MM.1S (cell line): Measurements from ENCODE around the gene MAP3K2.

Experiments used
- DNase-seq: peaks from one replicate; pipeline ENCODE4 v3.0.0-alpha.2; 2015
- H2AFZ ChIP-seq: fragments of 300-600 bp; sonication (generic); 2 replicates; pipeline ENCODE4 v1.6.0; 2016; ENCODE audit warnings: antibody characterized with exemption, low read length
- H3F3A ChIP-seq: fragments of 300-600 bp; sonication (generic); 2 replicates; pipeline ENCODE4 v1.6.1; 2016; ENCODE audit warnings: mild to moderate bottlenecking, antibody characterized with exemption, low read length, moderate library complexity, mixed read lengths; ENCODE audit not compliant: insufficient read depth
- H3K27ac ChIP-seq: fragments of 300-600 bp; sonication (generic); 2 replicates; pipeline ENCODE4 v1.5.1; 2016; ENCODE audit warnings: mild to moderate bottlenecking, low read length
- H3K27me3 ChIP-seq: fragments of 300-600 bp; sonication (generic); replicated peaks from 2 replicates; pipeline ENCODE4 v1.6.0; 2016; ENCODE audit warnings: low read length; ENCODE audit not compliant: insufficient read depth
- H3K36me3 ChIP-seq: fragments of 300-600 bp; sonication (generic); replicated peaks from 2 replicates; pipeline ENCODE4 v1.6.1; 2016; ENCODE audit warnings: mild to moderate bottlenecking, low read length, mixed read lengths; ENCODE audit not compliant: insufficient read depth
- H3K4me1 ChIP-seq: fragments of 300-600 bp; sonication (generic); 2 replicates; pipeline ENCODE4 v1.6.1; 2016; ENCODE audit warnings: low read length, mixed read lengths
- H3K4me2 ChIP-seq: fragments of 300-600 bp; sonication (generic); 2 replicates; pipeline ENCODE4 v1.6.0; 2016; ENCODE audit warnings: low read depth, low read length
- H3K4me3 ChIP-seq: fragments of 300-600 bp; sonication (generic); 2 replicates; pipeline ENCODE4 v1.5.1; 2016; ENCODE audit warnings: low read length, mixed read lengths
- H3K79me2 ChIP-seq: fragments of 300-600 bp; sonication (generic); 2 replicates; pipeline ENCODE4 v1.6.1; 2016; ENCODE audit warnings: mixed run types, low read length, mixed read lengths
- H3K9ac ChIP-seq: fragments of 300-600 bp; sonication (generic); 2 replicates; pipeline ENCODE4 v1.6.1; 2016; ENCODE audit warnings: low read length, mixed read lengths
- H3K9me2 ChIP-seq: fragments of 300-600 bp; sonication (generic); replicated peaks from 2 replicates; pipeline ENCODE4 v1.6.1; 2016; ENCODE audit warnings: mild to moderate bottlenecking, low read length, mixed read lengths; ENCODE audit not compliant: insufficient read depth
- H3K9me3 ChIP-seq: fragments of 300-600 bp; sonication (generic); replicated peaks from 2 replicates; pipeline ENCODE4 v1.6.1; 2016; ENCODE audit warnings: mild to moderate bottlenecking, low read length, mixed read lengths; ENCODE audit not compliant: insufficient read depth
- H4K20me1 ChIP-seq: fragments of 300-600 bp; sonication (generic); 2 replicates; pipeline ENCODE4 v1.6.1; 2016; ENCODE audit warnings: mild to moderate bottlenecking, low read length, moderate library complexity, mixed read lengths; ENCODE audit not compliant: insufficient read depth
- EZH2 ChIP-seq: fragments of 300-600 bp; sonication (generic); optimal IDR thresholded peaks from 2 replicates; pipeline ENCODE3; 2017; ENCODE audit warnings: low read depth, mild to moderate bottlenecking, antibody characterized with exemption, low read length, mixed read lengths
- EZH2phosphoT487 ChIP-seq: fragments of 300-600 bp; sonication (generic); IDR thresholded peaks from 2 replicates; pipeline ENCODE4 v1.6.1; 2018; ENCODE audit warnings: antibody characterized with exemption, low read length
- TF ChIP-seq, protein P1 (sequence below): fragments of 300-600 bp; sonication (generic); IDR thresholded peaks from 2 replicates; pipeline ENCODE4 v1.5.1; 2016; ENCODE audit warnings: antibody characterized with exemption, low read length, mixed read lengths

The MAP3K2 gene

GRCh38 chr2:127309468-127309867 is 78.3 kb downstream of the MAP3K2 start:
- no peaks in the 10 kb centered on the region for H3K9me3 ChIP-seq
- H3K27me3 ChIP-seq = no peaks in the 10 kb centered on the region
- H3K36me3 ChIP-seq = peaks cover 2% of the 10 kb centered on the region; the same call in 1 of the 2 replicates
- 0 out of 2 replicates have a peak, but pooled peaks cover 2% of the 10 kb centered on the region for H3F3A ChIP-seq
- H4K20me1 ChIP-seq = no peaks in the 10 kb centered on the region
- TF ChIP-seq, protein P1, sequence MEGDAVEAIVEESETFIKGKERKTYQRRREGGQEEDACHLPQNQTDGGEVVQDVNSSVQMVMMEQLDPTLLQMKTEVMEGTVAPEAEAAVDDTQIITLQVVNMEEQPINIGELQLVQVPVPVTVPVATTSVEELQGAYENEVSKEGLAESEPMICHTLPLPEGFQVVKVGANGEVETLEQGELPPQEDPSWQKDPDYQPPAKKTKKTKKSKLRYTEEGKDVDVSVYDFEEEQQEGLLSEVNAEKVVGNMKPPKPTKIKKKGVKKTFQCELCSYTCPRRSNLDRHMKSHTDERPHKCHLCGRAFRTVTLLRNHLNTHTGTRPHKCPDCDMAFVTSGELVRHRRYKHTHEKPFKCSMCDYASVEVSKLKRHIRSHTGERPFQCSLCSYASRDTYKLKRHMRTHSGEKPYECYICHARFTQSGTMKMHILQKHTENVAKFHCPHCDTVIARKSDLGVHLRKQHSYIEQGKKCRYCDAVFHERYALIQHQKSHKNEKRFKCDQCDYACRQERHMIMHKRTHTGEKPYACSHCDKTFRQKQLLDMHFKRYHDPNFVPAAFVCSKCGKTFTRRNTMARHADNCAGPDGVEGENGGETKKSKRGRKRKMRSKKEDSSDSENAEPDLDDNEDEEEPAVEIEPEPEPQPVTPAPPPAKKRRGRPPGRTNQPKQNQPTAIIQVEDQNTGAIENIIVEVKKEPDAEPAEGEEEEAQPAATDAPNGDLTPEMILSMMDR = no peak
- TF ChIP-seq EZH2phosphoT487 (no peak), EZH2 (no peak)
- H2AFZ ChIP-seq = no peak overlapping the region
- no peak overlapping the region for H3K4me2 ChIP-seq
- no peak overlapping the region for H3K4me3 ChIP-seq
- no peak for DNase-seq
- peaks cover 8% of the 10 kb centered on the region for H3K4me1 ChIP-seq
- no peaks in the 10 kb centered on the region for H3K9me2 ChIP-seq
- no peak overlapping the region for H3K9ac ChIP-seq
- no peaks in the 10 kb centered on the region for H3K79me2 ChIP-seq
- no peak overlapping the region for H3K27ac ChIP-seq

- no peak for TF ChIP-seq EZH2phosphoT487
- no peaks in the 10 kb centered on the region for H3K9me3 ChIP-seq
- H3K4me2 ChIP-seq = no peak overlapping the region
- H3K27me3 ChIP-seq = no peaks in the 10 kb centered on the region
- H3K9me2 ChIP-seq = no peaks in the 10 kb centered on the region
- H3K9ac ChIP-seq = no peak overlapping the region
- H3K27ac ChIP-seq = no peak overlapping the region
- H3K36me3 ChIP-seq = no peaks in the 10 kb centered on the region
- no peaks in the 10 kb centered on the region for H3F3A ChIP-seq
- H2AFZ ChIP-seq = no peak overlapping the region
- peaks cover 4% of the 10 kb centered on the region for H3K4me1 ChIP-seq
- H4K20me1 ChIP-seq = no peaks in the 10 kb centered on the region
- no peak for DNase-seq
- H3K4me3 ChIP-seq = no peak overlapping the region
- H3K79me2 ChIP-seq = no peaks in the 10 kb centered on the region
These were observed 79.1 kb downstream of the MAP3K2 start for GRCh38 chr2:127308586-127309138.

DNA sequence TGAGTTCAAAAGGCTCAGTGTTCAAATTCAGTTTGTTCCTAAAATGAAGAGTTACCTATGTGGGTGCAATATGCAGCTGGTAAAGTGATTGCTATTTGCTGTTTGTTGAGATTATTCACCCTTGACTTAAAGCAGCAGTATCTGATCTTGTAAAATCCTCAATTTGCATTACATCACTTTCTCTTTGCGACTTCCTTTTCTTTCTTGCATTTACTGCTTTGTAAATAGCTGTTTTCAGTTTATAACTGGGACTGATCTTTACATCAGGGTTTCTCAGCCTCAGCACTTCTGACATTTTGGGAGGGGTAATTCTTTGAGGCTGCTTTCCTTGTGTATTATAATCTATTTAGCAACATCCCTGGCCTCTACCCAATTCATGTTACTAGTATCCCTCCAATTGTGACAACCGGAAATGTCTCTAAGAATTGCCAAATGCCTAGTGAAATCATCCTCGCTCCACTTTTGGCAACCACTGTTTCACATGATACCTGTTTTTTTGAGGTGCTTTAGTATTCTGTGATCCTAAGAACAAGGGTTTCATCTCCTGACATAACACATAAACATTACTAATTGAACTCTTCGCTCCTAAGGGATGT is 81.7 kb downstream of the MAP3K2 start:
- no peaks in the 10 kb centered on the region for H3K9me3 ChIP-seq
- no peaks in the 10 kb centered on the region for H4K20me1 ChIP-seq
- H3F3A ChIP-seq = no peaks in the 10 kb centered on the region
- H3K9me2 ChIP-seq = no peaks in the 10 kb centered on the region
- no peak overlapping the region for H3K4me2 ChIP-seq
- TF ChIP-seq EZH2 (no peak), EZH2phosphoT487 (no peak)
- TF ChIP-seq, protein P1 = no peak
- no peaks in the 10 kb centered on the region for H3K27me3 ChIP-seq
- H2AFZ ChIP-seq = no peak overlapping the region
- no peak overlapping the region for H3K27ac ChIP-seq
- no peaks in the 10 kb centered on the region for H3K36me3 ChIP-seq
- no peaks in the 10 kb centered on the region for H3K79me2 ChIP-seq
- no peak for DNase-seq
- no peak overlapping the region for H3K4me3 ChIP-seq
- H3K4me1 ChIP-seq = no peaks in the 10 kb centered on the region
- H3K9ac ChIP-seq = no peak overlapping the region

DNA sequence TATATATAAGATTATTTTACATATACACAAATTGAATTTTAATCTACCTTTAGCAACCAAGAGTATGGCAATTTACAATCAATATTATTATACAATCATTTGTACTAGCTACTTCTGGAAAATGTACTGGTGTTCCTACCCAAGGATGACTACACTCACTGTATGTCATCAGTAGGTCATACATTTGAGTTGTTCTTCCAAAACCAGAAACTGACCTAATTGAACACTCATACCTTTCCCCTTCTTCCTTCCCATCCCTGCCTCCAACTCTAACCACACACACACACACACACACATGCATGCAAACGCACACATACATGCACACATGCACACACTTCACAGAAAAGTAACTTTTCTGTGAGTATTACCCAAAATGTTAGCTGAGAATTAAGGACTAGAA is 85.6 kb downstream of the MAP3K2 start:
- Histone ChIP-seq H3K27me3 (no peaks in the 10 kb centered on the region), H3K9me2 (no peaks in the 10 kb centered on the region), H3K9ac (no peak overlapping the region), H3K4me1 (no peaks in the 10 kb centered on the region), H3K36me3 (no peaks in the 10 kb centered on the region), H3K4me2 (no peak overlapping the region), H3K79me2 (no peaks in the 10 kb centered on the region), H3K9me3 (no peaks in the 10 kb centered on the region), H3K27ac (no peak overlapping the region), H4K20me1 (no peaks in the 10 kb centered on the region), H2AFZ (no peak overlapping the region), H3K4me3 (no peak overlapping the region), H3F3A (no peaks in the 10 kb centered on the region)
- no peak for DNase-seq
- TF ChIP-seq, protein P1 = no peak
- TF ChIP-seq EZH2 (no peak), EZH2phosphoT487 (no peak)
